Right atrium auricular region (tissue), 2 donors: Measurements from ENCODE around the gene SEMG1. TPM values are rescaled to one million over a fixed set of nuclear protein-coding genes. Genes with fewer than 3 reads are reported as not detected.

Source experiments
- DNase-seq: peaks from one replicate; pipeline ENCODE4 v3.0.0-alpha.2; 2019; ENCODE audit warnings: low spot score
- H3K27ac ChIP-seq, 2 donors: fragments of 200-600 bp; sonication (generic); 1 replicate in 1 of 2; 2 replicates in 1 of 2; pipeline ENCODE4 v1.5.1; 2016 to 2019
- H3K27me3 ChIP-seq, 2 donors: fragments of 200-600 bp; sonication (generic); one replicate each; pipeline versions ENCODE4 v1.5.1 to v1.6.0; 2017 to 2019
- H3K36me3 ChIP-seq: fragments of 200-600 bp; sonication (generic); one replicate; pipeline ENCODE4 v1.5.1; 2016
- H3K4me1 ChIP-seq, 2 donors: fragments of 200-600 bp; sonication (generic); one replicate each; pipeline versions ENCODE4 v1.5.1 to v1.6.0; 2017 to 2019
- H3K4me3 ChIP-seq, 2 donors: fragments of 200-600 bp; sonication (generic); 1 replicate in 1 of 2; 2 replicates in 1 of 2; pipeline ENCODE4 v1.5.1; 2017 to 2019; ENCODE audit warnings: mild to moderate bottlenecking in 1 of 2, moderate library complexity in 1 of 2
- H3K9me3 ChIP-seq, 2 donors: fragments of 200-600 bp; sonication (generic); one replicate each; pipeline ENCODE4 v1.5.1; 2019
- total RNA-seq, 2 donors: library from RNA; depleted of rRNA; stranded (reverse); fragments of >200 nt; gene quantifications; one replicate each; pipeline ENCODE4 v1.1.0, GENCODE V29; 2016
- TF ChIP-seq, protein P1 (sequence below), 2 donors: fragments of 200-600 bp; sonication (generic); IDR thresholded peaks; one replicate each; pipeline ENCODE4 v1.5.1; 2019; ENCODE audit warnings: antibody characterized with exemption in 2 of 2

The SEMG1 gene
- total RNA-seq, 2 donors from 2014 or later: not detected

- no peak overlapping the region for H3K4me3 ChIP-seq
- H3K27me3 ChIP-seq: no peaks in the 10 kb centered on the region
- no peak for DNase-seq
- H3K27ac ChIP-seq: no peak overlapping the region
- TF ChIP-seq, protein P1, sequence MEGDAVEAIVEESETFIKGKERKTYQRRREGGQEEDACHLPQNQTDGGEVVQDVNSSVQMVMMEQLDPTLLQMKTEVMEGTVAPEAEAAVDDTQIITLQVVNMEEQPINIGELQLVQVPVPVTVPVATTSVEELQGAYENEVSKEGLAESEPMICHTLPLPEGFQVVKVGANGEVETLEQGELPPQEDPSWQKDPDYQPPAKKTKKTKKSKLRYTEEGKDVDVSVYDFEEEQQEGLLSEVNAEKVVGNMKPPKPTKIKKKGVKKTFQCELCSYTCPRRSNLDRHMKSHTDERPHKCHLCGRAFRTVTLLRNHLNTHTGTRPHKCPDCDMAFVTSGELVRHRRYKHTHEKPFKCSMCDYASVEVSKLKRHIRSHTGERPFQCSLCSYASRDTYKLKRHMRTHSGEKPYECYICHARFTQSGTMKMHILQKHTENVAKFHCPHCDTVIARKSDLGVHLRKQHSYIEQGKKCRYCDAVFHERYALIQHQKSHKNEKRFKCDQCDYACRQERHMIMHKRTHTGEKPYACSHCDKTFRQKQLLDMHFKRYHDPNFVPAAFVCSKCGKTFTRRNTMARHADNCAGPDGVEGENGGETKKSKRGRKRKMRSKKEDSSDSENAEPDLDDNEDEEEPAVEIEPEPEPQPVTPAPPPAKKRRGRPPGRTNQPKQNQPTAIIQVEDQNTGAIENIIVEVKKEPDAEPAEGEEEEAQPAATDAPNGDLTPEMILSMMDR (IDR thresholded peaks at IDR 0.05): no peak
- H3K36me3 ChIP-seq: no peaks in the 10 kb centered on the region
- H3K4me1 ChIP-seq: no peaks in the 10 kb centered on the region
- no peaks in the 10 kb centered on the region for H3K9me3 ChIP-seq
These were observed 5.0 kb downstream of the SEMG1 start for GRCh38 chr20:45211569-45212474.

GRCh38 chr20:45212836-45213235 is 6.0 kb downstream of the SEMG1 start:
- no peak overlapping the region for H3K27ac ChIP-seq
- H3K36me3 ChIP-seq: no peaks in the 10 kb centered on the region
- H3K4me1 ChIP-seq: no peaks in the 10 kb centered on the region
- no peak overlapping the region for H3K4me3 ChIP-seq
- no peaks in the 10 kb centered on the region for H3K9me3 ChIP-seq
- no peaks in the 10 kb centered on the region for H3K27me3 ChIP-seq
- no peak for DNase-seq
- TF ChIP-seq, protein P1 (IDR thresholded peaks at IDR 0.05): no peak

- Histone ChIP-seq H3K27ac (no peak overlapping the region), H3K36me3 (no peaks in the 10 kb centered on the region), H3K4me1 (no peaks in the 10 kb centered on the region), H3K4me3 (no peak overlapping the region), H3K27me3 (no peaks in the 10 kb centered on the region), H3K9me3 (no peaks in the 10 kb centered on the region)
- no peak for DNase-seq
- TF ChIP-seq, protein P1 (IDR thresholded peaks at IDR 0.05): no peak
These were observed 11.3 kb downstream of the SEMG1 start for GRCh38 chr20:45218124-45218523.

DNA sequence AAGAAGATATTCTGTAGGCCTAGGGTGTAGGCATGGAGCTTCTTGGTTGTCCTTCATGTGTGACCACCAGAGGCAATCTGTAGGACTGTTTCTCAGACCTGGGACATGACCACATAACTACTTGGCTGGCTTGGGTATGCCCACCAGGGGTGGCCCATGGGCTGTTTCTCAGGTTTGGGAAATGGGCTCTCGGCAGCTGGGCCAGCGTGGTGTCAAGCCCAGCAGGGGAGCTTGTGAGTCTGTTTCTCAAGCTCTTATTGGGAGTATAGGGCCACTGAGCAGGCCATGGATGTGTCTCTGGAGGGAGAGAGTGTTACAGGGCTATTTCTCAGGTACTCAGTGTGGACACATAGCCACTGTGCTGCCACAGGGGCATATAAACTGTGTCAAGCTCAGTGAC is 11.8 kb downstream of the SEMG1 start:
- H3K27me3 ChIP-seq: no peaks in the 10 kb centered on the region
- no peaks in the 10 kb centered on the region for H3K36me3 ChIP-seq
- no peak for DNase-seq
- no peak overlapping the region for H3K4me3 ChIP-seq
- TF ChIP-seq, protein P1 (IDR thresholded peaks at IDR 0.05): no peak
- H3K27ac ChIP-seq: no peak overlapping the region
- H3K4me1 ChIP-seq: no peaks in the 10 kb centered on the region
- H3K9me3 ChIP-seq: no peaks in the 10 kb centered on the region

GRCh38 chr20:45221076-45221475 is 14.2 kb downstream of the SEMG1 start, which contains the start of gene SEMG2:
TSS of gene SEMG2 (plus strand) at chr20:45221373. CDS start at chr20:45221390, 17 bp downstream.
- no peak for DNase-seq
- H3K36me3 ChIP-seq: no peaks in the 10 kb centered on the region
- no peak within 1 kb of the TSS for H3K27ac ChIP-seq
- H3K4me1 ChIP-seq: no peaks in the 10 kb centered on the region
- H3K9me3 ChIP-seq: no peaks in the 10 kb centered on the region
- H3K27me3 ChIP-seq: no peaks in the 10 kb centered on the region
- TF ChIP-seq, protein P1 (IDR thresholded peaks at IDR 0.05): no peak
- H3K4me3 ChIP-seq: no peak within 1 kb of the TSS
